ENCODE data around the gene NETO2.

Gene NETO2

GRCh38 chr16:47029724-47030123 lies 114.0 kb downstream of the NETO2 start:
- no peaks in the 10 kb centered on the region for H3K36me3 ChIP-seq (ENCODE audit: control insufficient read depth in 2 of 2, insufficient read depth in 1 of 2, low read length in 2 of 2)
- H3K4me1 ChIP-seq (ENCODE audit: control insufficient read depth, insufficient read depth, low read length) = no peaks in the 10 kb centered on the region; the same call in 1 of the 2 replicates
- TF ChIP-seq ZNF768 (tag by site-specific recombination; IDR thresholded peaks at IDR 0.05) (peak; percentile 47; the same call in 1 of the 2 replicates), ZNF140 (tag by site-specific recombination; IDR thresholded peaks at IDR 0.05) (no peak), ZNF138 (tag by site-specific recombination; IDR thresholded peaks at IDR 0.05; ENCODE audit: borderline replicate concordance) (no peak)
- H3K4me3 ChIP-seq (ENCODE audit: low read depth, low read length) = no peak overlapping the region
- no peaks in the 10 kb centered on the region for H3K9me3 ChIP-seq (ENCODE audit: control insufficient read depth, insufficient read depth, low read depth, low read length)
- CTCF ChIA-PET = no interaction called here
- H3K27ac ChIP-seq (ENCODE audit: extremely low read depth, low read depth, low read length) = no peak overlapping the region
- POLR2A ChIA-PET = no interaction called here

GRCh38 chr16:47028767-47029377 lies 114.9 kb downstream of the NETO2 start:
- Histone ChIP-seq H3K9me3 (ENCODE audit: control insufficient read depth, insufficient read depth, low read depth, low read length) (no peaks in the 10 kb centered on the region), H3K27ac (ENCODE audit: extremely low read depth, low read depth, low read length) (no peak overlapping the region), H3K36me3 (ENCODE audit: control insufficient read depth in 2 of 2, insufficient read depth in 1 of 2, low read length in 2 of 2) (no peaks in the 10 kb centered on the region), H3K4me3 (ENCODE audit: low read depth, low read length) (no peak overlapping the region), H3K4me1 (ENCODE audit: control insufficient read depth, insufficient read depth, low read length) (no peaks in the 10 kb centered on the region; the same call in 1 of the 2 replicates)
- TF ChIP-seq ZNF132 (tag by site-specific recombination; IDR thresholded peaks at IDR 0.05; ENCODE audit: borderline replicate concordance) = no peak
- no peak for TF ChIP-seq ZNF791 (tag by site-specific recombination; IDR thresholded peaks at IDR 0.05)
- 0 out of 2 replicates have a peak, but pooled peaks have one; percentile 11 for TF ChIP-seq IKZF3 (tag by site-specific recombination; IDR thresholded peaks at IDR 0.05)
- peak; percentile 80 for TF ChIP-seq ZNF335 (tag by site-specific recombination; conservative IDR thresholded peaks at IDR 0.05)
- ChIA-PET POLR2A (no interaction called here), CTCF (interaction anchor here (0.6 to 1.3 kb wide), 3 partner anchors 9 to 1163 kb away, joined by 3 read pairs; no protein-coding TSS in a partner anchor)
